ENCODE measurements around the gene ADAMTS3. TPM values are rescaled to one million over a fixed set of nuclear protein-coding genes. Genes with fewer than 3 reads are reported as not detected.

The ADAMTS3 gene
- total RNA-seq, 1 experiment from 2014 or later, result 0.07 TPM

DNA sequence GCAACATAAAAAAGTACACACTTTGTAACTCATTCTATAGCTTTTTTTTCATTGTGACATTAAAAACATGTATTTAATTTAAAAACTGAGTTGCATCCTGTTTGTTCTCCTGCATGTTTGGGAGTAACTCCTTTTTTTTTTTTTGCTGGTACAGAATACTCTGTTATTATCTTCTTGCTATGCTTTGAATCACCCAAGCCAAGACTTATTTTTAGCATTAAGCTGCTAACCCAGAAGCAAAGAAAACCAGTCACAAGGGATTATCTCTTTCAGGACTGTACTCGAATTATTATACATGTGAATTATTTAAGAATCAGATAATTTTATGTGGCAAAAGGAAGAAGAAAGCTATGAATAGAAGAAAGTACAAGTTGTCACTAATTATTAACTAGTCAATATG lies 194.9 kb downstream of the ADAMTS3 start:
- TF ChIP-seq CTCF (IDR thresholded peaks at IDR 0.05; ENCODE audit: unreplicated experiment), result no peak
- no peak overlapping the region for H3K4me3 Mint-ChIP-seq (ENCODE audit: low read depth, unreplicated experiment)
- H3K27me3 Mint-ChIP-seq (ENCODE audit: unreplicated experiment), result no peaks in the 10 kb centered on the region
- intact Hi-C loops (cut with micrococcal nuclease; ENCODE audit: unreplicated experiment), result no loop called here
- no TSS peak for BruUV-seq (replicated peaks)
- H3K27ac Mint-ChIP-seq (ENCODE audit: unreplicated experiment), result no peak overlapping the region
- no peaks in the 10 kb centered on the region for H3K4me1 Mint-ChIP-seq (ENCODE audit: low read depth, unreplicated experiment)
- no peaks in the 10 kb centered on the region for H3K9me3 Mint-ChIP-seq (ENCODE audit: low read depth, unreplicated experiment)
- CTCF ChIA-PET, result no interaction called here
- no peaks in the 10 kb centered on the region for H3K36me3 Mint-ChIP-seq (ENCODE audit: insufficient read depth, unreplicated experiment)
- no peak for DNase-seq

GRCh38 chr4:72366601-72367000 lies 202.4 kb downstream of the ADAMTS3 start:
- TF ChIP-seq CTCF (IDR thresholded peaks at IDR 0.05; ENCODE audit: unreplicated experiment), result no peak
- H3K4me3 Mint-ChIP-seq (ENCODE audit: low read depth, unreplicated experiment), result no peak overlapping the region
- H3K27ac Mint-ChIP-seq (ENCODE audit: unreplicated experiment), result no peak overlapping the region
- DNase-seq, result no peak
- peaks cover 8% of the 10 kb centered on the region for H3K4me1 Mint-ChIP-seq (ENCODE audit: low read depth, unreplicated experiment)
- intact Hi-C loops (cut with micrococcal nuclease; ENCODE audit: unreplicated experiment), result no loop called here
- no peaks in the 10 kb centered on the region for H3K9me3 Mint-ChIP-seq (ENCODE audit: low read depth, unreplicated experiment)
- no peaks in the 10 kb centered on the region for H3K27me3 Mint-ChIP-seq (ENCODE audit: unreplicated experiment)
- CTCF ChIA-PET, result interaction anchor here (0.6 to 0.8 kb wide), 2 partner anchors 11 to 64 kb away, joined by 3 to 4 read pairs; no protein-coding TSS in a partner anchor
- no peaks in the 10 kb centered on the region for H3K36me3 Mint-ChIP-seq (ENCODE audit: insufficient read depth, unreplicated experiment)
- no TSS peak for BruUV-seq (replicated peaks)

- Mint-ChIP-seq H3K4me1 (ENCODE audit: low read depth, unreplicated experiment) (peaks cover 8% of the 10 kb centered on the region), H3K4me3 (ENCODE audit: low read depth, unreplicated experiment) (no peak overlapping the region), H3K27ac (ENCODE audit: unreplicated experiment) (no peak overlapping the region), H3K9me3 (ENCODE audit: low read depth, unreplicated experiment) (no peaks in the 10 kb centered on the region), H3K27me3 (ENCODE audit: unreplicated experiment) (no peaks in the 10 kb centered on the region), H3K36me3 (ENCODE audit: insufficient read depth, unreplicated experiment) (no peaks in the 10 kb centered on the region)
- BruUV-seq (replicated peaks), result no TSS peak
- CTCF ChIA-PET, result interaction anchor here (0.6 to 0.8 kb wide), 2 partner anchors 11 to 63 kb away, joined by 3 to 4 read pairs; no protein-coding TSS in a partner anchor
- no peak for TF ChIP-seq CTCF (IDR thresholded peaks at IDR 0.05; ENCODE audit: unreplicated experiment)
- intact Hi-C loops (cut with micrococcal nuclease; ENCODE audit: unreplicated experiment), result no loop called here
- no peak for DNase-seq
These were observed 203.0 kb downstream of the ADAMTS3 start for GRCh38 chr4:72365981-72366380.

DNA sequence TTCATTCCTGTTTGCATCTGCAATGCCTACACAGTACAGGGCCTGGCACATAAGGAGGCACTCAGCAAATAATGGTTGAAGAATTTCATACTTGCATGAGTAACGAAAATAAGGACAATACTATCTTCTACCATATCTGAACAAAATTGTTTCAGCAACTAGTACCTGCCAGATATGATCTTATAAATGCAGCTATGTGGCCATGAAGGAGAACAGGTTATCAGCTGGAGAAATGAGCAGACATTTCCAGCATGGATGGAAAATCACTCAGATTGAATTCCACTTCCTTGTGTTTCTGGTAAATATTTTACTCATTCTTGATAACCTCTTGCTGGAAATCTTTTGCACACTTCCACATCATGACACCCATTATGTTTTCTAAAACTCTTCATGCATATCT lies 204.0 kb downstream of the ADAMTS3 start:
- intact Hi-C loops (cut with micrococcal nuclease; ENCODE audit: unreplicated experiment), result no loop called here
- H3K27me3 Mint-ChIP-seq (ENCODE audit: unreplicated experiment), result no peaks in the 10 kb centered on the region
- CTCF ChIA-PET, result no interaction called here
- H3K9me3 Mint-ChIP-seq (ENCODE audit: low read depth, unreplicated experiment), result no peaks in the 10 kb centered on the region
- no peak for DNase-seq
- peak overlapping the region; percentile 20 for H3K27ac Mint-ChIP-seq (ENCODE audit: unreplicated experiment)
- no TSS peak for BruUV-seq (replicated peaks)
- H3K4me1 Mint-ChIP-seq (ENCODE audit: low read depth, unreplicated experiment), result peaks cover 8% of the 10 kb centered on the region
- TF ChIP-seq CTCF (IDR thresholded peaks at IDR 0.05; ENCODE audit: unreplicated experiment), result no peak
- H3K4me3 Mint-ChIP-seq (ENCODE audit: low read depth, unreplicated experiment), result no peak overlapping the region
- no peaks in the 10 kb centered on the region for H3K36me3 Mint-ChIP-seq (ENCODE audit: insufficient read depth, unreplicated experiment)

Measured in Calu3 (cell line).